GM18502 (cell line): ENCODE data around the gene CLIC5.

Experiments
- ATAC-seq: cut with Tn5 transposase; IDR thresholded peaks from one replicate; pipeline ENCODE4 v1.9.1; 2021; ENCODE audit warnings: mild to moderate bottlenecking; ENCODE audit not compliant: unreplicated experiment, poor library complexity

Gene CLIC5

DNA sequence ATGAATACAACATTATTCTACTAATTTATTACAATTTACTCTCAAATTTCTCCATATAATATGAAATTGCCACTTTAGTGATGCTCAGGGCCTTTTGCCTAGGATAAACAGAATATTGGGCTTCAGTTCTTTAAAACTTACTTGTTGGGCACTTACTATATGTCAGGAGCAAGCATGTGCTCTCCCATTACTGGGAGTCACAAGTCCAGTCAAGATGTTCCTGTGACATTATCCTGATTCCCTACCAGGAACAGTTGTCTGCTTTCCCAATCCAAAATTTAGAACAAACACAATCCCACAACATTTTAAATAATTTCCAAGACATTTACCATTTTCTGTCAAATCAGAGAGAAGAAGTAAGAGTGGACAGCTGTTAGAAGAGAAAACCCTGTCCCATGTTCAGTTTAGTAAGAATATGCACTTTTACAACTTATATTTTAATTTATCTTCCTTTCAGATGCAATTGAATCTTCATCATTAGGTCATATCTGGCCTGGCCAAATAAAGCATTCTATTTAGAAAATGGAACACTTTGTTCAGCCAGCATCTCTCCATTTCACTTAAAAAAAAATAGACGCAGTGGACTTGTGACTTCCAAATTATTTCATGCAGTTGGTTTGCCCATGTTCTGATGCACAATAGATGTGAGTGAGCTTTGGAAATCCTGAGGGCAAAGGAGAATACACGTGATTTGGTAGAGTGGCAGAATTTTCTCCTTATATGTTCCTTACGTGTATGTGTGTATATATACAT is 159.8 kb downstream of the CLIC5 start:
- ATAC-seq, result no peak

DNA sequence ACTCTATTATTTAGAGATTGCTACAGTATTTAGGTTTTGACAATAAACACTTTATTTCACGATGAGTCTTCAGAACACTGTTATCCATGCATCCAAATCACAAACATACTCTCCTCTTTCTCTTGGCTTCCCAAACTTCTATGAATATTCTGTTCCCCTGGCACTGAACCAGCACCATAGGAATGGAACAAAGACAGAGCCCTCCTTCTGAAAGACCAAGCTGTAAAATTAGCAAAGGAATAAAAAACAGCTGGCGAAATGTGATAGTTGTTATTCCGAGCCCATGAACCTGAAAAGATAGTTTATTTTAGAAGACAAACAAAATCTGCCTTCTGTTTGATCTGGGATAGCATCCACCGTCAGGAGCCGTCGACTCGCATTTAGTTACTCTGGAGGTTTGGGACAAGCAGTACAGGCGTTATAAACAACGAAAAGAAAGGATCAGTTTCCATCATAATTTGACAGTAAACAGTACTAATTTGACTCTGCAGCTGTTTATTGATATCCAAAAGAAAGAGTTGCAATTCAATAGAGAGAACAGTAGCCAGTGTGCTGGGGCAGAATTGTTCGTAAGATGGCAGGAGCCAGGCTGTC is 161.4 kb downstream of the CLIC5 start:
- no peak for ATAC-seq

DNA sequence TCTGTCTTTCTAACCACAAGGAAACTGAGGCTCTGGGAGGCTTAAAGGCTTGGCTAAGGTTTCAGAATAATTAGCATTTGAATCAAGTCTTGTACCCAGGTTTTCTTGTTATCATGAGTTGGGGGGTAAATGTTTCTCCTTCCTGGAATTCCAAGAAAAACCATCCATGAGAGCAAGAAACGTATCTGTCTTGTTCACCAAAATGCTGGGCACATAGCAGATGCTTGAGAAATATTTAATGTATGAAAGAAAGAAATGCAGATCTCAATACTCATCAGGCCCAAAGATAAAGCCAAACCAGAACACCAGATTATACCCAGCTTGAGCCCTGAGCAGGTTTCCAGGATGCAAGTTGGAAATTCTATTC is 164.6 kb downstream of the CLIC5 start:
- ATAC-seq, result no peak

DNA sequence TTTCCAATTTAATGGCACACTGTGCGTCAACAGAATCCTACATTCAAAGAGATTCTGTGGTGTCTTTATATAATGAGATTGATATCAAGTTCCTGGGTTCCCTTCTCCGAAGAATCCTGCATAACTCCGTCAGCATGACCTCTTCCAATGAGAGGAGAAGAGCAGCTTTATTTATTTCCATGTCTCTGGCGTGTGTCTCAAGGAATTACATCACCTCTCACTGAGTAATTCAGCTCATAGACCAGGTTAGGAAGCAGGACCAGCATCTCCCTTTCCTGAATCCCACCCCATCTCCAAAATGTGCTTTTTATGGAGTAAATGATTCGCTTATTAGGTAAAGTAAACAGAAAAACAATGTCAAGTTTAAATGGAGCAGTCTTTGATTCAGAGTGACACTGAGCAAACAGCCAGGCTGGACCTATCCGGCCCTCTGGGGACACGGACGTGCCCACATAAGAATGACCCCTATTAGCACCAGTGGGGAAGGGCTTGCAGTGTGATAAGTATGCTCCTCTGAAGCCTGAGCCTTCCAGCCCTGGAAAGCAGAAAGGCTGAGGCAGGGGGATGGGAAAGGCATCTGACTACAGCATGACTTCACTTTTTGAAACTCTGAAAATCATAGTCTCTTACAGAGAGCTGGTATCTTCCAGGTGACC is 165.2 kb downstream of the CLIC5 start:
- ATAC-seq, result no peak

DNA sequence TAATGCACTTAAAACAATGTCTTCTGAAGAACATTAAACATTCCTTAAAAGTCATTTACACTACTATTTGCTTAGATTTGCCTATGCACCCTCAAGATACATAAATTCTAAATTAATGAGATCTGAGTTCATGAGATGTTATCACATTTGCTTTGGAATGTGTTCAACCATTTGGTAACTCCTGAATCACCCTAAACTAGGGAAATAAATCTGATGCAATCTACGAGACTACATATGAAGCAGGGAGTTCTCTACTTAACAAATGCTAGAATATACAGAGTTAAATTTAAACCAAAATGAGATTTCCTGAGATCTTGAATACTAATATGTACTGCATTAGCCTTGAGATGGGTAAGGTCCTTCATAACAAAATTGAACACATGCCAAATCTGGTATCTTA is 170.1 kb downstream of the CLIC5 start:
- ATAC-seq, result no peak

DNA sequence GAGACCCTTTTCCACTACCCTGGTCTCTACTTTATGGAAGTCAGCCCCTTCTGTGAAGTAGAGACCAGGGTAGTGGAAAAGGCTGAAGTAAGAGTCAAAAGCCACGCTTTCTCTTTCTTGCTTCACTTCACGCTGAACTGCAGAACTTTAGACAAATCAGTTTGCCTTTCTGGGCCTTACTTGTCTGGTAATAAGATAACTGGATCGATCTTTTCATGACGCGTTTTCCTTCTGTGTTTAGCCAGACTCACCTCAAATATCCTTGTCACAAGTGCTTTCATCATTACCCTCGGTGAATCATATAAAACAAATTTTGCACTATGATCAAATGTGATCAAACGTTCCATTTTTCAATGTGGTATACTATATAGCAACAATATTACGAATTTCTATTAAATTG is 170.7 kb downstream of the CLIC5 start:
- ATAC-seq, result no peak

DNA sequence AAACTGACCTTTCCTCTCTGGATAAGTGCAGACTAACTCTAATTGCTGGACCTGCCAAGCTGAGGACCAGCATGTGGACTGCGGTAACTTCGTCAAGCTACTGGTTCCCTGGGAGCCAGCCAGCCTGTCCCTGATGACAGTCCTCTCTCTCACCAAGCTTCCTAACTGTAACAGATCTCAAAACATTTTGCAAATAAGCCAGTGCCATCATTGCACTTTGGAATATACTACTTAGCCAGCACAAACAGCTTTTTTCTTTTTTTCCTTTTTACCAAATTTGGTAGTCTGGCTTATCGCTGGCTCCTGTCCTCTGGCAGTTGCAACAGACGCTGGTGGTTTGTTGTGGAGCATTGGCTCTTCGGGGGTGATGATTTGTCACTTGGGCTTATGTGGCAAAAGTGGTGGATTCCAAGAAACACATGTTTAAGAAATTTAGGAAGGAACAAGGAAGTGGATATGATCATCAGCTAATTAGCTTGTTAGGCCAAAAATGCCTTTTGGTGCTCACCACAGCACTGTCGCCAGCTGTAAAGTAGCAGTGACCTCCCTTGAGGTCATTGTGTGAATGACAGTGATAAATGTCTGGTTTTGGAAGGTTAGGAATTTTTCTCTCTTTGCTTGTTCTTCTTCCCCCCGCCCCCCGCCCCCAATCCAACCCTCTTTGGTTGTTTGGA is 171.7 kb downstream of the CLIC5 start:
- ATAC-seq, result no peak

DNA sequence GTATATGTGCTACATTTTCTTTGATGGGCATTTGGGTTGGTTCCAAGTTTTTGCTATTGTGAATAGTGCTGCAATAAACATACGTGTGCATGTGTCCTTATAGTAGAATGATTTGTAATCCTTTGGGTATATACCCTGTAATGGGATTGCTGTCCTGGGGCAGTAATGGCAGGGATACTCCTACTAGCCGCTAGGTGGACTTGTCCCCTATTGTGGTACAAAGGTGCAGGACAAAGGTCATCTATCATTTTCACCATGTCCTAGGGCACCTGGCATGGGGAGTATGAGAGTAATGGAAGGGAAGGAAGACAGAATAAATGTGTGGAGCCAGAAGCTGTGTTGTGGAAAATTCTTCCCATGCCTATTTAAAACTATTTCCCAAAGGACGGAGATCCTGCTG is 174.6 kb downstream of the CLIC5 start:
- no peak for ATAC-seq

DNA sequence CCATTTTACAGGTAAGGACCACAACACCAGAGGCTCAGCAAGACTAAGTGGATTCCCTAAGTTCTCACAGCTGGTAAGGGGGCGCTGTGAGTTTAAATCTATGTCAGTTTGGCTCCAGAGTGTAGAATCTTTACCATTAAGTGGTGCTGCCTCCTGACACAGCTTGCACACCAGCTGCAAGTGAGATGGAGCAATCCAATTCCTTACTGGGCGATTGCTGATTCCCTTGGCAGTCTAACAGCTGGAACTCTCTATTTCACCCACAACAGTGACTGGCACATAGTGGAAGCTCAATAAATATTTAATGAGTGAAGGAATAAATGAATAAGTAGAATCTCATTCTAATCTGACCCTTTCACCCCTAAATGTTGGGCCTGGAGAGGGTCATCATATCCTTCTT is 176.7 kb downstream of the CLIC5 start:
- ATAC-seq, result no peak

DNA sequence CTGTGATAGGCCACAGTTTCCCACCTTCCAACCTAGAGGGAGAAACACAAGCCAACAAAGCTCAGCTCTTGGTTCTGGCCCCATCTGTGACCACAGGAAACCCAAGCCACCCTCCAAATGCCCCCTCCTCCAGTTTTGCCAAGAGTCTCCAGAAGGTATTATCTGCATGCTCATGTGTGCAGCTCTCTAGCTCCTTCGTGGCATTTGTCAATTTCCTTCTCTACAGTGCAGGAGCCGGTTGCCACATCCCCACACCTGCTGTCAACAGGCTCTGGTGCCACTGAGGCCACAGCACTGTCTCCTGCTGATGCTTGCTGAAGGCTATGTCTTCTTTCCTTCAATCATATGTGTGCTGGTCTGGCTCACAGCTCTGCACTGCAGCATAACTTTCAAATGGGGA is 177.2 kb downstream of the CLIC5 start:
- ATAC-seq, result no peak

DNA sequence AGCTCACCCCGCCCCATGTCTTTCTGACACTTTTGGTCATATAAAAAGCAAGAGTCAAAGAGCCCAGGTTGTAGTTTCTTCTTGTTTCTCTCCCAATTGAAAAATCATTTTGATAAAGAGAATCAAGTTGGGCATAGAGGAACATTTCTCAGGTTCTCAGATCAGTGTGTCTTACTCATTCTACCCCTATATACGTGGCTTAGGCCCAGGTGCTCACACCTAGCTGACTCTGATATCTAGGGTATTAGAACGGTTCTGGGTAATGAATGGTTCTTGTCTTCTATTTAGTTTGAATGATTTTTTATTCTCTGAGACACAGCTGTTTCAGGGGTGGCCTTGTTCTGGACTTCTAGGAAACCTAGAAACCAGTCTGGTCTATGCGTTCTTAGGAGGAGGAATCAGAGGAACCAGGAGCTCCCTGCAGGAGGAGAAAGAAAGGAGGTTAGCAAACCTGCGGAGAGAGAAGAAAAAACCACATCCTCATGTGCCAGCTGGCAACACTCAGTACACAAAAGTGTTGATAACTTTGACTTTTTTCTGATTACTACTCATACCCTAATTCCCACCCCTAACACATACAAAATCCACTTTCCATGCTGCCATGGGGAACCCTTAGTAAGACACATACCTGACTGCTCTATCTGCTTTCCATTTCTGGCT is 178.0 kb downstream of the CLIC5 start:
- no peak for ATAC-seq

DNA sequence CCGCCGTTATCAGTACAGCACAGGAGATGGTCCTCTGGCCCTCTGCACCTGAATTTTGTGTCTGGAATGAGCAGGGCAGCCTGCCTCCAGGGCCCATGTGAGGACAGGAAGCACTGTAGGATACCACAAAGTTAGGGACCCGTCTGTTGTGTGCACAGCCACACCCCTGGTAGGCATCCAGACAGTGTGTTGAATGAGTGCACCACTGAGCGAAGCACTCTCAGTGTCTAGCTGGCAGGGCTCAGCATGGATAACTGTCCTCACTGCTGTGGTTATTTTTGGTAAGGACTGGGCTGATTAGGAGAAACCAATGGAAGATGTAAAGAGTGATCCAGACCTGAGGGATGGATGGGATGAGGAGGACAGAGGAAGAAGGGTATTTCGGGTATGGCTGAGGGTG is 178.7 kb downstream of the CLIC5 start:
- ATAC-seq, result no peak

DNA sequence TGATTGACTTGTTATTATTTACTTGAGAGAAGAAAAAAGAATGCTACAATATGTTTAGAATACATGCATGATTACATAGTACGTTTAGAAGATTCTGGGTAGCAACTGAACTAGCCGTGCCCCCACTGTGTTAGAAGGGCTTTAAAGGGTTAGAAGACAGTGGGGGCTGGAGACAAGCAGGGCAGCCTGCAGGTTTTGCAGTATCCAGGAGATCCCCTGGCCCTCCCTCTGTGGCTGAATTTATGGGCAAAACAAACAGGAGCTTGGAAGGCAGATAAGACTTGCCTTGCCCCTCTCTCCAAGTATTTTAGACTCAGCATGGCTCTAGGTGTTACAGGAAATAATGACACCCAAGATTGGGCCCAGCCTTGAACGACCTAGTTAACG is 179.2 kb downstream of the CLIC5 start:
- no peak for ATAC-seq

DNA sequence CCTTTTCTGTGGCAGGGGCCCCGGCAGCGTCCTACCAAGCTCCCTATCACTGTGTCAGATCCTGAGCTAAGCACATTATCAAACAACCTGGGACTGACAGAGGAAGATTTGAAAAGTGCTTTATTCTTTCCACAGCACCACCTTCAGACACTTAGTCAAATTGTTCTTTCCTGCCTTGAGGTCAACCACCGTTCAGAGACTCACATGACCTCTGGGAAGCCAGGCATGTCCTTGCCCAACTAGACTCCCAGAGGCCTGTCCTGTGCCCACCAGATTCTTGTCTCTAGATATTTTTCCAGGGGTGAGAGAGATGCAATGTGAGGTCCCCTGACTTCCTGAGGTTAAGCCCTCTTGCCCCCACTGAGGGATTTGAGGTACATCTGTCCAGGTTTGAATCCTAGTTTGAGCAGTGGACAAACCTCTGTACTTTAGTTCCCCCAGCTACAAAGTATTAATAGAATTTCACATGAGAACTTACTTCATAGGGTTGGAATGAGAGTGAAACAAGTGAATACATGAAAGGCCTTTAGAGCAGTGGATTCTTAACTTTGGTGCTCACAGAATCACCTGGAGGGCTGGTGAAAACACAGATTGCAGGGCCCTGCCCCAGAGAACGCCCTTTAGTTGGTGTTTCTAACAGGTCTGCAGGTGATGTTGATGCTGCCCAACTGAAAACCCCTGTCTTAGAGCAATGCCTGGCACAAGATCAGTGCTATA is 179.8 kb downstream of the CLIC5 start:
- no peak for ATAC-seq

DNA sequence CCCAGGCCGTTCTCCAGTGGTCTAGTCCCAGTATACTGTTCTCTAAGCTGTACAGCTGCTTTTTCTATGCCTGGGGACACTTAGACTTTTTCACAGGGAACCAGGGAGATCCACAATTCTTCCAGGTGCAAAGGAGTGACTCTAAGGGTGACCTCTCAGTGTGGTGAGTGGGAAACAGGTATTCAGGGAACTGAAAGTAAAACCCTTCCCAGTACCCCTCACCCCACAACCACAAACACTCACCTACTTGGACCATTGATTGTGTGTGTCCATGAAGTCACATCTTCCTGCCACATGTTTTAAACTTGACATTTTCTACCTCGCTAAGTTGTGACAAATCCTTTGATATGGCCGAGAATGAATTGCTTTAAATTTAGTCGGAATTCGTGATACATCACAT is 183.6 kb downstream of the CLIC5 start:
- ATAC-seq, result no peak
